HG03025 (cell line): ENCODE measurements around the gene DGKB.

ENCODE experiments used
- ATAC-seq: cut with Tn5 transposase; IDR thresholded peaks from one replicate; pipeline ENCODE4 v1.9.1; 2021; ENCODE audit warnings: mild to moderate bottlenecking, moderate library complexity; ENCODE audit not compliant: unreplicated experiment, low FRiP score

Gene DGKB

DNA sequence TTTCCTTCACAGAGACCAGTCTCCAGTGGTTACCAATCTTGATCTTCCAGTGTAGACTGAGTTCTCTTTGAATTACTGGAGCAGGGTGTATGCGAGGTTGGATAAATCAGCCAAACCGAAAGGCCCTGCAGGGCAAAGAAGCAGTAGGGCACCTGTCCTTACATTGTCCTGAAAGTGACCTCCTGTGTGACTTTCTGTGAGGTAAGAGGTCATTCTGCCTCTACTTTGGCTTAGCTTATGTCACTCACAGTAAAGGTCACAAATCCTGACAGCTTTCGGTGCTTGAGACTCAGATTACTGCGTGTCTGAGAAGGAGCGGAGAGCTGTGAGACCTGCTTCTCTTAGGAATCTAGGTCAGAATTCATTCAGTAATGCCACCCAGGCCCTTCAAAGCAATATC is 660.4 kb downstream of the DGKB start:
- ATAC-seq: no peak

DNA sequence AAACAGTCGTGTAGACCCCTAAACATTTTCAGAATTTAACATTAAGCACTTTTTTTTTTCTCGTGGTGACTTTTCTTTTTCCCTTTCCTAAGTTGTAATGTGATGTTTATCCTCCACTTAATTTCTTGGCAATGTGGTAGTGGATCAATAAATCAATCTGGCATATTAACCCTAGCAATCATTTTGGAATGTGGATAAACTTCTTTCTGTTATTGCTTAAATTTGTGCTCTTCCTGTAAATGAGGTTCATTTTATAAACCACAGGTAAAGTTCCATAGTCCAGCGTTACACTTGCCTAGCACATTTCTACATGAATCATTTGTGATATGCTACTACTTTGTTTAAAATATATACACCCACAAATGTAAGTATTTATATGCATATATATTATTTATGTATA is 665.7 kb downstream of the DGKB start:
- ATAC-seq: no peak

DNA sequence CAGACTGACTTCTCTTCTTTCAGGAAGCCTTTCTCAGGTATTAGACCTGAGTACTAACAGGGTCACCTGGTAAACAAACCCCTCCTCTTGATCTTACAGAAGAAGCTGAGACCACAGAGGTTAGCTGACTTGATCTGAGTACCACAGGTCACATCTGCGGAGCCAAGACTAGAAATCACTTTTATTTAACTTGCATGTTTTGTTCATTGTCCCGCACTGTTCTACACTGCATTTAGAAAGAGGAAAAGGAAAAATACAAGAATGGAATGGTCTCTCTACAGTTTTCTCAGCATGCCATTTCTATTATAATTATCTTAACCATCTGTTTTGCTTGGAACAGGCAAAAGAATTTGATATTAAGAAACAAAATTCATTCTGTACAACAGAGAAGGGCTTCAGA is 667.5 kb downstream of the DGKB start:
- no peak for ATAC-seq

DNA sequence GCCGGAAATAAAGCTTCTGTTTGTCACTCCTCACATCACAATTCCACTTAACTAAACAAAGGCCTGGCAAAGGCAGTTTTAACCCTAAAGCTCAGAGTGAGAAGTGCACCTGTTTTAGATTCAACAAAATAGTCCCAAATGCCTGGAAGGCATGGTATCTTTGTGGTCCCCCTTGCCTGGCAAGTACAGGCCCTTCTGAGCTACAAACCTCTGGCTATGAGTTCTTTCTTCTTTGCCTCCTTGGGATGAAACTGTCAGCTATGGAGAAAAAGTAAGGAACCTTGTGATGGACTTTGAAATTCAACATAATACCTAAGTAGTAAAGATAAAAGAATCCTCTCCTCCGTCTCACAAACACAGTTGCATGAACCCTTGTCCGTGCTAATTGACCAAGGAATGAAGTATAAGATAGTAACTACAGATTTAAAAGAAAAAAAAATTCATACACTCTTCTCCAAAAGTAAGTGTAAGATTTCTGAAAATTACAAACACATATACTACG is 668.6 kb downstream of the DGKB start:
- ATAC-seq: no peak

DNA sequence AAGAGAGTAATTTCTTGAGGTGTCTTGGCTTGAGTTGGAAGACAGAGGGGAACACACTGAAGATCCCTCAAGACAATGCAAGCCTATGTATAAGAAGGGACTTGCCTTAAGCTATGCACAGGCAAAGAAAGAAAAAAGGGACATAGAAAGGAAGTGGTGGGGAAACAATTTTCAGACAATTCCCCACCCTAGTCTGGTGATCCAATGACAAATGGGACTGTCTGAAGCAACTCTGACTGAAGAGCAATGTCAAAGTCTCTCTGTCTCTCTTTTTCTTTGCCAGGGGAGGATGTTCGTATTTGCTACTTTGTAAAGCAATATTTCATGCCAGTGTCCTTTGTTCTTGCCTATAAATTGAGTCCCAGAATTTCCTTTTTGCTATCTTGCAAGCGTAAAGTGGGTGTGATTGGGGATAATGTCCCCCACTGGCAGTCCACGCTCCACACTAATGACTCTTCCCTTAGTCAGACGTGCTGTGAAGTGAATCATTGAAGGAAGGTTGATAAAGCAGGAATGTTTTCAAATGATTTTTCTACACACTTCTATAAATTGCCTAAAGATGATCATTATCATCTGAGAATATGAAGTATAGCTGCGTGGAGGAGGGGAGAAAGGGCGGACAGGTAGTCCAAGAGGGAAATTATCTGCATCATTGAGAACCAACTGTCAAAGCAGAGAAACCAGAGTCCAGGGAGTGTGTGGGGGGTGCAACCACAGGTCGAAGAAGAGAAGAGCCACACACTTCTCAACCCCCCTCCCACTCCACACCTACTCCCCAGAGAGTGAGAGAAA is 669.3 kb downstream of the DGKB start:
- ATAC-seq: no peak

DNA sequence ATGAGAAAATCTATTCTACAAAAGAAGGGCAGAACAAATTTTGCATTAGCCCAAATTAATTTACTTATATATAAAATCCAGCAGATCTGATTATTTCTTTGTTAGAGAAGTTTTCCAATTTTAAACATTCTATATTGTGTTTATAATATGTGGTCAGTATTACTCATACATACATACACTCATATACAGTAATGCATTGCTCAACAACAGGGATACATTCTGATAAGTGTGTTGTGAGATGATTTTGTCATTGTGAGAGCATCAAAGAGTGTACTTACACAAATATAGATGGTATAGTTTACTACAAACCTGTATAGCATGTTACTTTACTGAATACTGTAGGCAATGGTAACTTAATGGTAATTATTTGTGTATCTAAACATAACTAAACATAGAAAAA is 673.5 kb downstream of the DGKB start:
- no peak for ATAC-seq

DNA sequence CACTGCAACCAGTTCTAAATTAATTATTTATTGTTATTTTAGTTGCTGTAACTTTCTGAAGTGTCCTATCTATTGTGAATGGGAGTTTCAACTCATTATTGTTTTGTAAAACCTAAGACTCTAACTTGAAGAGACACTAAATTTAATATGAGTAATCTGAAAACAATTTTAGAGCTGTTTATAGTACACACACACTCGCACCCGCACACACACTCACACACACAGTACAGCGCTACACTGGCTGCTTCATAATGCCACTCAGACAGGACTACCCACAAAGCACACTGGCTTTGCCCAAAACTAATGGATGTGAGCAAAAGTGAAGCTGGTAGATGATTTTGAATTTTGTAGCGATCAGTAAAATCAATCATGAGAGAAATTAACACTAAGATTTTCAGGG is 674.2 kb downstream of the DGKB start:
- ATAC-seq: no peak

DNA sequence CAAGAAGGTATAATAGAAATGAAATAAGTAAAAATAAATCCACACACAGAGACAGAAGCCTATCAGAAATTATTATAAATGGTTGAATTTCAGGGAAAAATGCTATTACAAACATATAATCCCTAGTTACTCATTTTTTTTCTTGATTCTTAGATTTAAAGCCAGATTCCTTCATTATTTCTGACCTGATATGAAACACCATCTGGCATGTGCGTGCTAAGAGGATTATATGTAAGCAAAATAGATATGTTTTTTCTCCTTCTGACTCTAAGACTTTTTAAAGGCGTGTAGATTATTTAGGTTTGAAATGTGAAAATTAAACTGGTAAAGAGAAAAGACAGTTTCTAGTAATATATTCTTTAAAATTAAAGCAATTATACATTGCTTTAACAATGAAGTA is 676.4 kb downstream of the DGKB start:
- ATAC-seq: no peak

DNA sequence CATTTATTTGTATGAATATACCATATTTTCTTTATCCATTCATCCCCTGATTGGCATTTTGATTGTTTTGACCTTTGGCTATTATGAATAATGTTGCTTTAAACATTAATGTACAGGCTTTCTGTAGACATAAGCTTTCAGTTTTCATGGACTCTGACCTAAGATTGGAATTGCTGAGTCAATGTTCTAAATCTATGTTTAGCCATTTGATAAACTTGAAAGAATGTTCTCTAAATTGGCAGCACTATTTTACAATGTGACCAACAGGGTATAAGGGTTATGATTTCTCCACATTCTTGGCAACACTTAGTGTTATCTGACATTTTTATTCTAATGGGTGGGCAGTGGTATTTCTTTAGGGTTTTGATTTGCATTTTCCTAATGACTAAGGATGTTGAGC is 683.4 kb downstream of the DGKB start:
- no peak for ATAC-seq

DNA sequence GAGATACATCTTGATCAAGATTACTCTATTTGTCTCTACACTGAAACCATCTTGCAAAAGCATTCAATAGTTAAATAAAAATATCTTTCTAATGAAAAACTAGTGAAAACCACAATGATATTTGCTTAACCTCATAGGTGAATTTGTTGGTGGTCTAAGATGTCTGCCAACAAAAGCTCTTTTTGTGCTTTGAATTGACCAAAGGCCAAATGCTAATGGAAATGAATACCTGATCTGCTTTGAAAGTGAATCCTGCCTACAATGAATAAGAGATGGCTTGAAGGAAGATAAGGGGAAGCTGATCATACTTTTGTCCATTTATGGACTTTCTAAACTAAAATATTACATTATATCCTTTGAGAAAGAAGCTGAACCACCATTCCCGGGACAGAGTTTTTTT is 684.2 kb downstream of the DGKB start:
- ATAC-seq: no peak

DNA sequence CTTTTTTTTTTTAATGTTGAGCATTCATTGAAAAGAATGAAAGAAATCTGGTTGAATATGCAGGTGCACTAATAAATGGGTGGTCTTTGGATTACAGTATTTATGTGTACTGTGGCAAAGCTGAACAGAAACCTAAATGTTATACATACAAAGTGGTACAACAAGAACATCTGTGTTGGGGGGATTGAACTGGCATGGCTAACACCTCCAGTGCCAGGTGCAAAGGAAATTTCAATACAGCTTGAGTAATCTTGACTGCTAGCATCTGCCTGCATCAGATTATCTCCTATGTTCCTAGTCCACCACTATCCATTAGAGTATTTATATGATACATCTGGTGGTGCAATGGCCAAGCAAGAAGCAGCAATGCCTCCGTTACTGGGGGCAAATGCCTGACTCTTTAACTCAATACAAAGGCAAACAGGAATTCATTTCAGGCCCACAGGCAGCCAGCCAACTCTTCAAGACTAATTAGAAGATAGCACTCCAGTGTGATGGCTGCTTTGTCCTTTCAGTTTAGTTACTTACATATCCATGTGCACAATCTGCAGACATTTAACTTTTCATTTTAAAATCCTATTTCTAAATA is 692.6 kb downstream of the DGKB start:
- no peak for ATAC-seq

DNA sequence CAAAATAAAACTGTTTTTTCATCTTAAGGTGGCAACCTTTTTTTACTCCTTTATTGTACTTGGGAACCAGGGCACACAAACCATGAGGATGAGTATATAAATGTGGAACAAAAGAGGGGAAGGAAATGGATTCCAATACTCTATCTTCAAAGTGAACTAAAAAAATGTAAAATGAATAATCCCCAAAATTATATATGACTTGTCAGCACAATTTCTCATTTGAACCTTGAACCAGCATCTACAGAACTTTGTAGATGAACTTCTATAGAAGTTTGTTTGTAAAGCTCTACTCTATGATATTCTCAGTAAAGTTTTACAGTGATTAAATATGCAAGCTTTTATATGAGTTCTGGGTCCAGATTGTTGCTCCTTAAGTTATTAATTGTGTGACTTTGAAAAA is 694.8 kb downstream of the DGKB start:
- ATAC-seq: no peak

DNA sequence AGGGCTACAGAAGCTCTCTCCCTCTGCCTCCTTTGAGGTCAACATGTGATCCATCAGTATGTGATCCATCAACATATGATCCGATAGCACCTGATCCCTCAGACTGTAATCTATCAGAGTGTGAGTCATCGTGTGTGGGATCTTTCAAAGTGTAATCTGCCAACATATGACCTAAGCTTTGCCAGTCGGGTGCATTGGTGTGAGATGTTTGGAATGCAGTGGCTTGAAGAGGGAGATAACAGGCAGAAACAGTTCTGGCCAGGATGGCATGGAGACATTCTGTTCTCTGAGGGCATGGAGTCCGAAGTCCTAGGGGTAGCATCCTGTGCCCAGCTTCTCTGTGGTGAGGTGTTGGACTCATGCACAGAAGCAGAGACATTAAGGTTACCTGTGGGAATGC is 695.4 kb downstream of the DGKB start:
- ATAC-seq: no peak

DNA sequence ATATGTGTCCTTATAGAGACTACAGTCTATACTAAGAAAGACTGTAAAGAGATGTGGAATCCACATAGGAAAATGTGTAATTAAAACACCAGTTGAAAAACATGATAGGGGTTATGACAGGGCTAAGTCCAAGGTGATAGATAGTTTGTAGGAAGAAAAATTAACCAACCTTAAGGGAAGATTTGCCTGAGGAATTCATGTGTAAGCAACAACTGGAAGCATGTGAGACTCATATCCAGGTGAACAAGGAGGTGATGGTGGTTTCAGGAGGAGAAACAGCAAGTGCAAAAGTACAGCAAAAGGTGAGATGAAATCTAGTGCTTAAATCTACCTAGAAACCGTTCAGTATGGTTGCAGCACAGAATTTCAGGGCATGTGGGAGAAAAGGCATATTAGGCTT is 696.4 kb downstream of the DGKB start:
- no peak for ATAC-seq

DNA sequence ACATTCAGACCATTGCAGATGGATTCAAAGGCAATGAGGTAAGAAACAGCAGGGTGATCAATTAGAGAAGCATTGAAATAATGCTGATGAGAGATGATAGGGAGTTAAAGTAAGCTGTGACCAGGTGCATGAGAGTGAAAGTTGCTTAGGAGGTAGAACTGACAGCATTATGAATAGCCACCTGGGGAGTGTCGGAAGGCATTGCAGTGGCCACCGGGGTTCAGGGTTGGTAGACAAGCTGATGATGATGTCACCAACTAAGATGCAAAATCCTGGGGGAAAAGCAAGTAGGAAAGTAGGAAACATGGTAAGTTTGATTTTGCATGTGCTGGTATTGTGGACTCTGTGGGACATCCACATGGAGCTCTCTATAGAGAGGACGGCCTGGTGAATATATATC is 701.2 kb downstream of the DGKB start:
- ATAC-seq: no peak

DNA sequence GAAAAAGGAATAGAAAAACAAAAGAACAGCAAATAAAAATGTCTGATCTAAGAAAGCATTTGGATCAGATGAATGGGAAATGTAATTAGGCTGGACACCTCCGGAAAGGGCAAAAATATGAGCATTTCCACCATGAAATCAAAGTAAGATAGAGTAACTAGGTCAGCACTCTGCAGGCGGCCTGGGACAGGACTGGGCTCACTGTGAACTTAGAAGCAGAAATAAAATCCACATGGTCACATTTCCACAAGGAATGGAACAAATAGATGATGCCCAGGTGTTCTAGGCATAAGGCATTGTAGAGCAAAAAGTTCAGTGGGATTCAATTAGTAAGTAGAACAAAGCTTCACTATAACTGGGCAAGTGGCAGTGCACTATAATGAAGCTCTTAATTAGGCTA is 703.2 kb downstream of the DGKB start:
- ATAC-seq: no peak

DNA sequence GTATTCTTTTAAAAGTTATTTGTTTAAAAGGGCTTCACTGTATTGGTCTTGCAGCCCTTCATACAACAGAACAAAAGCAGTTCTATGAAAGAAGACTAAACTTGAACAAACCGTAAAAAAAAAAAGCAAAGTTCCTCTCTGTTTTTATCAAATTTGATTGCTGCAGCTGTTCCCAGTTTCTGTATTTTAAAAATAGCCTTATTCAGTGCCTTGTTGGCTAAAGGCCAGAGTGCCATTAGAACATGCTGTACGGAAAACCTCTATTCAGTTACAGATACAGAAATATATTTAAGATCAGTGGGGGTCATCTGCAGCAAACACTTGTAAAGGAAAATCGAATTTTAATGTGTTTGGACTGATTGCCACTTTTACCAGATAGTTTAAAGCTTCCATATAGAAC is 705.3 kb downstream of the DGKB start:
- ATAC-seq: no peak

DNA sequence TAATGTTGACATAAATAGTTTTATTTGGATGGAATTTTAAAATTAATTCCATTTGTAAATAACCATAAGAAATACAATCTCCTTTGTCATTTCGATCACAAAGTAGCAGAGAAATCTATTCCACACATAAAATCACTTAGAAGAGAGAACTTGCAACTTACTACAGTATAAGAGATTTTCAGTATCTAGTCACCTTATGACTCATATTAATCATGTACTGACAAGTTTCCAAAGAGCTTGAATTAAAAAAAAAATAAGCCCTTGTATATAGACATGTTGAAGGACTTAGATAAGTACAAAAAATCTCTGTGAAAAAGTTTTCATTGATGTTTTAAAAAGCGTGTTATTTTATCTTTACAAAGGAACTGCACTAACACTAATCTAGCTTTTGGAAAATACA is 706.0 kb downstream of the DGKB start:
- no peak for ATAC-seq

DNA sequence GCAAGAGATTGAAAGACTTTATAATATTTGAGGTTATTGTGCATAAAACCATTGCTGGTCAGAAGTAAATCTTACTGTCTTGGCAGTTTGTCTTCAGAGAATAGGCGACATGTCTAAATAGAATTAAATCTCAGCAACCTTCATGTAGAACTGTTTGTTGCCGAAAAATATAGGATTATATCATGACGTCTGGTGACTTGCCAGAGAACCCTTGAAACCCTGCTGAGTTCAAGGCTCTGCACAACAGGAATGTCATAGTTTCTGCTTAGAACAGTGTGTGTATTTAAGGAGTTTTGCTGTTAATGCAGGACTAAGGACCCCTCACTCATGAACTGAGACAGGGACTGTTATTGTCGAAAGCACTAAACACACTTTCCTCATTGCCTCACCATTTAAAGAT is 706.7 kb downstream of the DGKB start:
- ATAC-seq: no peak

DNA sequence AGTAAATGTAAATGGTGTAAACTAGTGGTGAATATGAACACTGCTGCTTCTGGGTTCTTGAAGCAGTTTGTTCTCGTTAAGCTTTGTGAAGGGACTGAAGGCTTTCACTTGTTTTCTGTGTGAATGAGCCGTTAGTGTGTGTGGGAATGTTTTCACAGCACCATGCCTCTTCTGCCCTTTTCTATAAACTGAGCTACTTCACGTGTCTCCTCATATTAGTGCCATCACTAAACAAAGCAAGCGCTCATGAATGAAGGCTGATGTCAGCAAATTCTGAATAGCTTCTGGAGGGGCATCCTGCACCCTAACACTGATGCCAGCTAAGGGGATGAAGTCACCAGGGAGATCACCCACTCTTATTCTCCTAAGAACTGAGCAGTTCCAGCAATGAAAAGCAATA is 707.5 kb downstream of the DGKB start:
- ATAC-seq: no peak

DNA sequence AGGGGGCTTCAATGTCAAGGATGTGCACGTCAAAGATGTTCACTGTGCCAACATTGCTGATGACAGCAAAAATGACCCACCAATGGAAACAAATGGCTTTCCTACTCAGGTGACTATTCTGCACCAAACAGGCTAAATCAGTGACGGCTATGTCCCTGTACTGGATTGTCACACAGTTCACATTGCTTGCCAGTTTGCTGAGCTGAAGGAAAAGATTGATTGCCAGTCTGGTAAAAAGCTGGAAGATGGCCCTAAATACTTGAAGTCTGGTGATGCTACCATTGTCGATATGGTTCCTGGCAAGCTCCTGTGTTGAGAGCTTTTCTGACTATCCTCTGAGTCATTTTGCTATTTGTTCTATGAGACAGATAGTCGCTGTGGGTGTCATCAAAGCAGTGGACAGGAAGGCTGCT is 710.9 kb downstream of the DGKB start:
- ATAC-seq: no peak

DNA sequence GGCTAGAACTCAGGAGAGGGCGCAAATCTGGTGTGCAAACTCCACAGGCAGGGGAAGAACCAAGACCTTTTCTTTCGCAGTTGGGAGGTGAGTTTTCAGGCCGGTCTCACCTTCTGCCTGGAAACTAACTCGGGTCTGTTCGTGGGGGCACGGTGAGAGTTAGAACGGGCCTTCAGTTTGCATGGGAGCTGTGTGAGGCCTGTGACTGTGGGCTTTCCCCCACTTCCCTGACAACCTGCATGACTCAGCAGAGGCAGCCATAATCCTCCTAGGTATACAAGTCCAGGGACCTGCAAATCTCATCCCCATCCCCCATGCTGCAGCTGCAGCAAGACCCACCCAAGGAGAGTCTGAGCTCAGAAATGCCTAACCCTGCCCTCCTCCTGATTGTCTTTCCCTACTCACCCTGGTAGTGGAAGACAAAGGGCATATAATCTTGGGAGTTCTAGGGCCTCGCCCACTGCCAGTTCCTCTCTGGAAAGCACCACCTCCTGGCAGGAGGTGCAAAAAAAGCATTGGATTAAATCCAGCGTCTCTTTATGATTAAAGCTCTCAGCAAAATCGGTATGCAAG is 718.2 kb downstream of the DGKB start:
- no peak for ATAC-seq
